B cell (primary cell): ENCODE measurements around the gene COPZ1.

Experiments
- EZH2 ChIP-seq: IDR thresholded peaks from 2 replicates; pipeline ENCODE4 v1.6.1; 2012; ENCODE audit warnings: borderline replicate concordance, low read depth, mild to moderate bottlenecking, moderate library complexity, low read length; ENCODE audit not compliant: insufficient read depth, poor library complexity, severe bottlenecking
- TF ChIP-seq, protein P1 (sequence below): fragments of 200-600 bp; IDR thresholded peaks from one replicate; pipeline ENCODE4 v1.8.0; 2022; ENCODE audit warnings: antibody characterized with exemption, mild to moderate bottlenecking

DNA sequence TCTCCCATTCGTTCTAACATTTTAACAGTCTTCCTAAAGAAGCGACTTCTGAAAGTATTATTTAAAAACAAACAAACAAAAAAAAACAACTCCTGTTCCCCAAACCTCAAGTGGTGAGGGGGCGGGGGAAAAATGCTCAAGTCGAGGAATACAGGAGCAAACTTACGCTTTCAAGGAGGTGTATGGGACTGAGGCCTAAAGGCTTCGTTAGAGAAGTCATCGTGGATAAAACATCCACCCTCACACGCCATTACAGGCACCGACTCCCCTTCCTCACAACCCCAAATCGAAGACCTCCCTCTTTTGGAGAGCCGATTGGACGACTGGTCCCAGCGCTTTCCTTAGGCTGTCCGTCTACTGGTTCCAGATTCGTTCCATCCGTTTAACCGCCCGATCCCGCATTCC, 45.7 kb upstream of the COPZ1 start:
- TF ChIP-seq, protein P1, sequence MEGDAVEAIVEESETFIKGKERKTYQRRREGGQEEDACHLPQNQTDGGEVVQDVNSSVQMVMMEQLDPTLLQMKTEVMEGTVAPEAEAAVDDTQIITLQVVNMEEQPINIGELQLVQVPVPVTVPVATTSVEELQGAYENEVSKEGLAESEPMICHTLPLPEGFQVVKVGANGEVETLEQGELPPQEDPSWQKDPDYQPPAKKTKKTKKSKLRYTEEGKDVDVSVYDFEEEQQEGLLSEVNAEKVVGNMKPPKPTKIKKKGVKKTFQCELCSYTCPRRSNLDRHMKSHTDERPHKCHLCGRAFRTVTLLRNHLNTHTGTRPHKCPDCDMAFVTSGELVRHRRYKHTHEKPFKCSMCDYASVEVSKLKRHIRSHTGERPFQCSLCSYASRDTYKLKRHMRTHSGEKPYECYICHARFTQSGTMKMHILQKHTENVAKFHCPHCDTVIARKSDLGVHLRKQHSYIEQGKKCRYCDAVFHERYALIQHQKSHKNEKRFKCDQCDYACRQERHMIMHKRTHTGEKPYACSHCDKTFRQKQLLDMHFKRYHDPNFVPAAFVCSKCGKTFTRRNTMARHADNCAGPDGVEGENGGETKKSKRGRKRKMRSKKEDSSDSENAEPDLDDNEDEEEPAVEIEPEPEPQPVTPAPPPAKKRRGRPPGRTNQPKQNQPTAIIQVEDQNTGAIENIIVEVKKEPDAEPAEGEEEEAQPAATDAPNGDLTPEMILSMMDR, result no peak
- no peak for TF ChIP-seq EZH2
